HG03558 (cell line): ENCODE measurements around the gene RANBP9.

Source experiments
- ATAC-seq: cut with Tn5 transposase; IDR thresholded peaks from one replicate; pipeline ENCODE4 v1.9.1; 2021; ENCODE audit warnings: moderate number of reproducible peaks; ENCODE audit not compliant: unreplicated experiment; ENCODE audit errors: extremely low read depth

The RANBP9 gene

GRCh38 chr6:13711324-13711732 is 307 bp downstream of the RANBP9 start:
- ATAC-seq = peak; percentile 27

GRCh38 chr6:13710552-13711323 is 897 bp downstream of the RANBP9 start:
- ATAC-seq = peak; percentile 1

GRCh38 chr6:13709689-13710551 is 1.7 kb downstream of the RANBP9 start:
- ATAC-seq = no peak

- ATAC-seq = no peak
Observed at GRCh38 chr6:13708736-13709135, 2.9 kb downstream of the RANBP9 start.

- no peak for ATAC-seq
Observed at GRCh38 chr6:13703496-13703895, 8.1 kb downstream of the RANBP9 start.

GRCh38 chr6:13702809-13703302 is 8.8 kb downstream of the RANBP9 start:
- no peak for ATAC-seq

GRCh38 chr6:13700232-13700631 is 11.4 kb downstream of the RANBP9 start:
- no peak for ATAC-seq

- no peak for ATAC-seq
Observed at GRCh38 chr6:13698715-13699114, 12.9 kb downstream of the RANBP9 start.

- ATAC-seq = no peak
Observed at GRCh38 chr6:13697857-13698256, 13.8 kb downstream of the RANBP9 start.

GRCh38 chr6:13696226-13696625 is 15.4 kb downstream of the RANBP9 start:
- no peak for ATAC-seq

GRCh38 chr6:13695252-13695651 is 16.4 kb downstream of the RANBP9 start:
- no peak for ATAC-seq

- no peak for ATAC-seq
Observed at GRCh38 chr6:13694562-13694961, 17.1 kb downstream of the RANBP9 start.

- no peak for ATAC-seq
Observed at GRCh38 chr6:13689511-13690256, 22.0 kb downstream of the RANBP9 start.

- no peak for ATAC-seq
Observed at GRCh38 chr6:13688692-13689196, 22.9 kb downstream of the RANBP9 start.

- no peak for ATAC-seq
Observed at GRCh38 chr6:13687917-13688351, 23.7 kb downstream of the RANBP9 start.

- no peak for ATAC-seq
Observed at GRCh38 chr6:13684855-13685254, 26.8 kb downstream of the RANBP9 start.

GRCh38 chr6:13683038-13683437 is 28.6 kb downstream of the RANBP9 start:
- no peak for ATAC-seq

GRCh38 chr6:13682346-13682745 is 29.3 kb downstream of the RANBP9 start:
- no peak for ATAC-seq

GRCh38 chr6:13681305-13682061 is 30.2 kb downstream of the RANBP9 start:
- ATAC-seq = no peak
